Mammary epithelial cell (primary cell): Measurements from ENCODE around the gene ELFN1.

Source experiments
- CTCF ChIP-seq, 2 donors: IDR thresholded peaks in 1 of 2; conservative IDR thresholded peaks in 1 of 2; 2 replicates each; pipeline ENCODE4 v1.5.1; 2011 to 2012; ENCODE audit warnings: inconsistent platforms in 2 of 2, low read length in 2 of 2, mild to moderate bottlenecking in 2 of 2, control low read depth in 1 of 2, low read depth in 1 of 2; ENCODE audit not compliant: insufficient read depth in 1 of 2; ENCODE audit errors: extremely low read depth in 1 of 2
- EZH2 ChIP-seq: IDR thresholded peaks from 2 replicates; pipeline ENCODE4 v1.6.1; 2012; ENCODE audit warnings: low read length, inconsistent platforms, borderline replicate concordance

GRCh38 chr7:1693991-1694524 lies 24.0 kb downstream of the ELFN1 start:
- no peak for TF ChIP-seq CTCF (conservative IDR thresholded peaks at IDR 0.05 in 1 of 2, IDR thresholded peaks at IDR 0.05 in 1 of 2; ENCODE audit: extremely low read depth in 1 of 2, insufficient read depth in 1 of 2, low read depth in 1 of 2, low read length in 2 of 2)
- no peak for TF ChIP-seq EZH2
